WI38 (cell line): ENCODE data around the gene ZNF497.

Experiments used
- H3K4me3 ChIP-seq: 2 replicates; pipeline ENCODE4 v1.5.1; 2011; ENCODE audit warnings: low read depth, mild to moderate bottlenecking, control low read depth, low read length
- CTCF ChIP-seq: IDR thresholded peaks from 2 replicates; pipeline ENCODE4 v1.5.1; 2012; ENCODE audit warnings: low read depth, mild to moderate bottlenecking, control low read depth, low read length

The ZNF497 gene

GRCh38 chr19:58307736-58308135 is 54.8 kb downstream of the ZNF497 start:
- H3K4me3 ChIP-seq: no peak overlapping the region
- no peak for TF ChIP-seq CTCF

- no peak for TF ChIP-seq CTCF
- peak overlapping the region; percentile 86 for H3K4me3 ChIP-seq
These were observed 56.6 kb downstream of the ZNF497 start for GRCh38 chr19:58305932-58306323.

- H3K4me3 ChIP-seq: peak within 1 kb of the TSS; percentile 86
- no peak for TF ChIP-seq CTCF
These were observed 57.3 kb downstream of the ZNF497 start, which contains the start of gene ERVK3-1 for GRCh38 chr19:58305065-58305931. TSS of gene ERVK3-1 (plus strand) at chr19:58305377. CDS start at chr19:58312169, 6,792 bp downstream.

GRCh38 chr19:58304748-58305064 is 57.8 kb downstream of the ZNF497 start:
- TF ChIP-seq CTCF: no peak
- H3K4me3 ChIP-seq: peak overlapping the region; percentile 86
